HG02678 (cell line): Measurements from ENCODE around the gene FH.

Experiments used
- ATAC-seq: cut with Tn5 transposase; IDR thresholded peaks from one replicate; pipeline ENCODE4 v1.9.1; 2021; ENCODE audit warnings: mild to moderate bottlenecking, moderate library complexity; ENCODE audit not compliant: unreplicated experiment

FH gene

GRCh38 chr1:241525026-241525425, 5.5 kb upstream of the FH start:
- ATAC-seq: no peak

GRCh38 chr1:241521718-241522117, 2.2 kb upstream of the FH start:
- ATAC-seq: no peak

GRCh38 chr1:241520080-241520465, 518 bp upstream of the FH start:
- ATAC-seq: no peak

GRCh38 chr1:241518476-241519307, 863 bp downstream of the FH start:
- peak; percentile 29 for ATAC-seq

GRCh38 chr1:241513378-241513777, 6.2 kb downstream of the FH start:
- ATAC-seq: no peak

GRCh38 chr1:241507189-241507863, 12.2 kb downstream of the FH start:
- ATAC-seq: no peak

GRCh38 chr1:241503444-241503843, 16.1 kb downstream of the FH start:
- ATAC-seq: no peak

- ATAC-seq: no peak
Measured at GRCh38 chr1:241499910-241500309, 19.6 kb downstream of the FH start.

GRCh38 chr1:241495741-241496140, 23.8 kb downstream of the FH start:
- ATAC-seq: no peak

GRCh38 chr1:241488739-241489138, 30.8 kb downstream of the FH start:
- no peak for ATAC-seq

- ATAC-seq: peak; percentile 41
Measured at GRCh38 chr1:241485554-241485992, 34.0 kb downstream of the FH start.

- peak; percentile 60 for ATAC-seq
Measured at GRCh38 chr1:241485145-241485544, 34.4 kb downstream of the FH start.

GRCh38 chr1:241482761-241483250, 36.7 kb downstream of the FH start:
- no peak for ATAC-seq

GRCh38 chr1:241479294-241479693, 40.3 kb downstream of the FH start:
- ATAC-seq: no peak

GRCh38 chr1:241475671-241476070, 43.9 kb downstream of the FH start:
- peak; percentile 45 for ATAC-seq

GRCh38 chr1:241473026-241473425, 46.5 kb downstream of the FH start:
- ATAC-seq: no peak

- no peak for ATAC-seq
Measured at GRCh38 chr1:241470908-241471590, 48.5 kb downstream of the FH start.

- ATAC-seq: no peak
Measured at GRCh38 chr1:241470361-241470760, 49.2 kb downstream of the FH start.

GRCh38 chr1:241465673-241466072, 53.9 kb downstream of the FH start:
- no peak for ATAC-seq

- ATAC-seq: no peak
Measured at GRCh38 chr1:241464985-241465384, 54.6 kb downstream of the FH start.

- ATAC-seq: no peak
Measured at GRCh38 chr1:241462391-241462790, 57.2 kb downstream of the FH start.
